Measurements from ENCODE around the gene BMPR2. TPM values are rescaled to one million over a fixed set of nuclear protein-coding genes. Genes with fewer than 3 reads are reported as not detected.
"Not testable (repeated sequence)": the region's sequence is repeated elsewhere in the genome, so short reads cannot be mapped to it uniquely, and the experiment has no call there.

Gene BMPR2
- total RNA-seq, 1 experiment from 2014 or later, result 34.9 TPM

DNA sequence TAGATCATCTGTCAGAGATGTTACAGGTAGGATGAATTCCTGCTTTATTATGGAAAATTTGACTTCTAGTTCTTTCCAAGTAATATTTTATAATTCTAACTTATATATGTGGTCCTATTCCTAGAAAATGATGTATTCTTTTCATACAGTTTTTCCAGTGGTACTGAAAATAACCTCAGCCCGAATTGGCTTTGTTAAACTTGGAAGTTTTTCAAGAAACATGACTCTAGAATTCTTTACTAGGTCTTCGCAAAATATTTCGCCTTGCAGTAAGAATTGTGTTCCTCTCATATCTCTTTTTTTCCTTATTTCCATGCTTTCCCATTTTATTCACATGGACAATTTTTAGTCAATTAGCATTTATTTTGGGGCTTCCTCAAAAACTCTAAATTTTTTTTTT, 60.5 kb downstream of the BMPR2 start:
- intact Hi-C loops (cut with micrococcal nuclease; ENCODE audit: unreplicated experiment), result no loop called here
- Histone ChIP-seq H3K4me3 (ENCODE audit: low read depth, low read length, poor library complexity, severe bottlenecking) (no peak overlapping the region), H3K27me3 (replicated peaks; ENCODE audit: insufficient read depth, low read depth, low read length, poor library complexity) (no peaks in the 10 kb centered on the region), H3K27ac (ENCODE audit: low read depth, low read length, poor library complexity, severe bottlenecking) (no peak overlapping the region), H3K36me3 (ENCODE audit: insufficient read depth, low read length, poor library complexity, severe bottlenecking) (no peaks in the 10 kb centered on the region), H3K9me3 (ENCODE audit: low read depth, low read length, poor library complexity, severe bottlenecking) (no peaks in the 10 kb centered on the region), H3K4me1 (ENCODE audit: insufficient read depth, low read length, poor library complexity, severe bottlenecking) (no peaks in the 10 kb centered on the region)
- BruUV-seq (replicated peaks), result no TSS peak
- TF ChIP-seq CTCF (conservative IDR thresholded peaks at IDR 0.05; ENCODE audit: low read depth, low read length), result no peak
- no peak for TF ChIP-seq EZH2 (IDR thresholded peaks at IDR 0.05; ENCODE audit: borderline replicate concordance, low read depth, low read length, poor library complexity, severe bottlenecking)
- no peak for DNase-seq (ENCODE audit: low spot score)
- CTCF ChIA-PET, result no interaction called here
- POLR2A ChIA-PET (ENCODE audit: low non-redundant PET), result no interaction called here

GRCh38 chr2:202440117-202440516, 64.0 kb downstream of the BMPR2 start:
- CTCF ChIA-PET; BruUV-seq (replicated peaks); POLR2A ChIA-PET (ENCODE audit: low non-redundant PET): not testable (repeated sequence)

GRCh38 chr2:202442882-202443281, 66.8 kb downstream of the BMPR2 start:
- POLR2A ChIA-PET (ENCODE audit: low non-redundant PET), result no interaction called here
- no peaks in the 10 kb centered on the region for H3K36me3 ChIP-seq (ENCODE audit: insufficient read depth, low read length, poor library complexity, severe bottlenecking)
- H3K27ac ChIP-seq (ENCODE audit: low read depth, low read length, poor library complexity, severe bottlenecking), result no peak overlapping the region
- DNase-seq (ENCODE audit: low spot score), result no peak
- no peak overlapping the region for H3K4me3 ChIP-seq (ENCODE audit: low read depth, low read length, poor library complexity, severe bottlenecking)
- H3K27me3 ChIP-seq (replicated peaks; ENCODE audit: insufficient read depth, low read depth, low read length, poor library complexity), result no peaks in the 10 kb centered on the region
- H3K4me1 ChIP-seq (ENCODE audit: insufficient read depth, low read length, poor library complexity, severe bottlenecking), result no peaks in the 10 kb centered on the region
- H3K9me3 ChIP-seq (ENCODE audit: low read depth, low read length, poor library complexity, severe bottlenecking), result no peaks in the 10 kb centered on the region
- BruUV-seq (replicated peaks), result no TSS peak
- CTCF ChIA-PET, result no interaction called here
- intact Hi-C loops (cut with micrococcal nuclease; ENCODE audit: unreplicated experiment), result no loop called here
- TF ChIP-seq EZH2 (IDR thresholded peaks at IDR 0.05; ENCODE audit: borderline replicate concordance, low read depth, low read length, poor library complexity, severe bottlenecking) (no peak), CTCF (conservative IDR thresholded peaks at IDR 0.05; ENCODE audit: low read depth, low read length) (no peak)

More at GRCh38 chr2:202440117-202440516, 64.0 kb downstream of the BMPR2 start:
- intact Hi-C loops (cut with micrococcal nuclease; ENCODE audit: unreplicated experiment); H3K9me3 ChIP-seq (ENCODE audit: low read depth, low read length, poor library complexity, severe bottlenecking); H3K4me3 ChIP-seq (ENCODE audit: low read depth, low read length, poor library complexity, severe bottlenecking); H3K27me3 ChIP-seq (replicated peaks; ENCODE audit: insufficient read depth, low read depth, low read length, poor library complexity); H3K4me1 ChIP-seq (ENCODE audit: insufficient read depth, low read length, poor library complexity, severe bottlenecking); H3K27ac ChIP-seq (ENCODE audit: low read depth, low read length, poor library complexity, severe bottlenecking); DNase-seq (ENCODE audit: low spot score); H3K36me3 ChIP-seq (ENCODE audit: insufficient read depth, low read length, poor library complexity, severe bottlenecking): not testable (repeated sequence)

DNA sequence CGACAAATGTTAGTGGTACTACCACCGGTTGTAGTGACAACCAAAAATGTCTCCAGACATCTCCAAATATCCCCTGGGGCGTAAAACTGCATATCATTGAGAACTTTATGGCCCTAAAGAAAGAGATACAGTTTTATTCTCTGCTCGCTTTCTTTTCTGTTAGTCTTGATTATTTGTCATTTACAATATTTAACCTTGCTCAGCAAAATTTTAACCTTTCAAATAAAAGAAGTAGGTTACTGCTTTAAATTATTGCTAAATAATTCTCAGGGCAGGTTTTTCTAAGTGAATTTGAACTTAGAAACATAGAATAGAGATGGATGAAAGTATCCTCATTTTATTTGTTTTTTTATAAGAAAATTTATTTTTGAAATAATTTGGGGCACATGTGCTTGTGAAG, 67.9 kb downstream of the BMPR2 start:
- CTCF ChIA-PET, result no interaction called here
- DNase-seq (ENCODE audit: low spot score), result no peak
- no peak for TF ChIP-seq CTCF (conservative IDR thresholded peaks at IDR 0.05; ENCODE audit: low read depth, low read length)
- no peak for TF ChIP-seq EZH2 (IDR thresholded peaks at IDR 0.05; ENCODE audit: borderline replicate concordance, low read depth, low read length, poor library complexity, severe bottlenecking)
- BruUV-seq (replicated peaks), result no TSS peak
- POLR2A ChIA-PET (ENCODE audit: low non-redundant PET), result no interaction called here
- Histone ChIP-seq H3K9me3 (ENCODE audit: low read depth, low read length, poor library complexity, severe bottlenecking) (no peaks in the 10 kb centered on the region), H3K27ac (ENCODE audit: low read depth, low read length, poor library complexity, severe bottlenecking) (no peak overlapping the region), H3K27me3 (replicated peaks; ENCODE audit: insufficient read depth, low read depth, low read length, poor library complexity) (no peaks in the 10 kb centered on the region), H3K4me1 (ENCODE audit: insufficient read depth, low read length, poor library complexity, severe bottlenecking) (no peaks in the 10 kb centered on the region), H3K4me3 (ENCODE audit: low read depth, low read length, poor library complexity, severe bottlenecking) (no peak overlapping the region), H3K36me3 (ENCODE audit: insufficient read depth, low read length, poor library complexity, severe bottlenecking) (no peaks in the 10 kb centered on the region)
- intact Hi-C loops (cut with micrococcal nuclease; ENCODE audit: unreplicated experiment), result no loop called here
